Stomach (tissue), 9 donors: ENCODE data around the gene SOX6. TPM values are rescaled to one million over a fixed set of nuclear protein-coding genes. Genes with fewer than 3 reads are reported as not detected.

Source experiments
- DNase-seq, 2 donors: peaks; one replicate each; pipeline versions ENCODE4 v3.0.0 to v3.0.0-alpha.2; 2013 to 2019
- H3K27ac ChIP-seq, 5 donors: fragments of 200-600 bp in 4 of 5; sonication (generic) in 4 of 5; one replicate each; pipeline ENCODE4 v1.5.1; 2013 to 2019; ENCODE audit warnings: mild to moderate bottlenecking in 1 of 5, moderate library complexity in 1 of 5
- H3K27me3 ChIP-seq, 3 donors: fragments of 200-600 bp; sonication (generic); one replicate each; pipeline ENCODE4 v1.5.1; 2017 to 2019; ENCODE audit warnings: mixed run types in 1 of 3
- H3K36me3 ChIP-seq, 4 donors: fragments of 200-600 bp; sonication (generic); 1 replicate in 3 of 4; 2 replicates in 1 of 4; pipeline ENCODE4 v1.5.1; 2016 to 2019
- H3K4me1 ChIP-seq, 4 donors: fragments of 200-600 bp; sonication (generic); one replicate each; pipeline ENCODE4 v1.5.1; 2016 to 2019
- H3K4me3 ChIP-seq, 4 donors: fragments of 200-600 bp; sonication (generic) in 3 of 4; one replicate each; pipeline ENCODE4 v1.5.1; 2016 to 2019; ENCODE audit warnings: mild to moderate bottlenecking in 1 of 4
- H3K9me3 ChIP-seq, 4 donors: fragments of 200-600 bp; sonication (generic); one replicate each; pipeline ENCODE4 v1.5.1; 2016 to 2019
- CTCF ChIP-seq, 7 experiments: fragments of 450-650 bp in 4 of 7; fragments of 200-600 bp in 3 of 7; sonication (generic) in 3 of 7; IDR thresholded peaks; one replicate each; pipeline ENCODE4 v1.5.1; 2016 to 2019; ENCODE audit warnings: antibody characterized with exemption in 7 of 7, control low read depth in 2 of 7, mild to moderate bottlenecking in 1 of 7
- EP300 ChIP-seq: sonication (generic); formaldehyde crosslinking; IDR thresholded peaks from one replicate; pipeline ENCODE4 v1.6.1; 2017; ENCODE audit warnings: antibody characterized with exemption
- POLR2A ChIP-seq, 4 donors: fragments of 450-650 bp; IDR thresholded peaks; one replicate each; pipeline ENCODE4 v1.6.1; 2016; ENCODE audit warnings: antibody characterized with exemption in 4 of 4, control low read depth in 2 of 4, mild to moderate bottlenecking in 1 of 4, moderate library complexity in 1 of 4
- POLR2AphosphoS5 ChIP-seq, 3 donors: sonication (generic); formaldehyde crosslinking; IDR thresholded peaks; one replicate each; pipeline ENCODE4 v1.6.1; 2016; ENCODE audit warnings: antibody characterized with exemption in 3 of 3
- WGBS, 5 donors: extraction: QIAGEN DNeasy Blood & Tissue Kit in 3 of 5; methylation state at CpG; one replicate each; pipeline versions ENCODE4 v1.1.5 to v1.1.7; 2013 to 2018; 5-methylcytosine and 5-hydroxymethylcytosine counted together
- intact Hi-C: fragments of 100-400 bp; cut with DNase I; formaldehyde crosslinking; loops from one replicate; pipeline ENCODE4 v1.15.1; 2023; ENCODE audit warnings: low total_unique reads
- polyA plus RNA-seq, 3 donors: library from polyadenylated mRNA; stranded (reverse); fragments of 200-250 nt; gene quantifications; one replicate each; pipeline ENCODE4 v1.2.3, GENCODE V29; 2013
- total RNA-seq, 5 donors: library from RNA; depleted of rRNA; stranded (reverse); fragments of >200 nt; gene quantifications; one replicate each; pipeline versions ENCODE4 v1.1.0 to v1.2.3, GENCODE V29; 2014 to 2016
- donor health status: healthy with polysubstance abuse.
- donor health status: Bipolar disorder and iron deficiency.
- donor health status: healthy.

Gene SOX6
- total and polyA plus RNA-seq, 8 donors, result 1.2 to 13.6 (median 4.5) TPM

DNA sequence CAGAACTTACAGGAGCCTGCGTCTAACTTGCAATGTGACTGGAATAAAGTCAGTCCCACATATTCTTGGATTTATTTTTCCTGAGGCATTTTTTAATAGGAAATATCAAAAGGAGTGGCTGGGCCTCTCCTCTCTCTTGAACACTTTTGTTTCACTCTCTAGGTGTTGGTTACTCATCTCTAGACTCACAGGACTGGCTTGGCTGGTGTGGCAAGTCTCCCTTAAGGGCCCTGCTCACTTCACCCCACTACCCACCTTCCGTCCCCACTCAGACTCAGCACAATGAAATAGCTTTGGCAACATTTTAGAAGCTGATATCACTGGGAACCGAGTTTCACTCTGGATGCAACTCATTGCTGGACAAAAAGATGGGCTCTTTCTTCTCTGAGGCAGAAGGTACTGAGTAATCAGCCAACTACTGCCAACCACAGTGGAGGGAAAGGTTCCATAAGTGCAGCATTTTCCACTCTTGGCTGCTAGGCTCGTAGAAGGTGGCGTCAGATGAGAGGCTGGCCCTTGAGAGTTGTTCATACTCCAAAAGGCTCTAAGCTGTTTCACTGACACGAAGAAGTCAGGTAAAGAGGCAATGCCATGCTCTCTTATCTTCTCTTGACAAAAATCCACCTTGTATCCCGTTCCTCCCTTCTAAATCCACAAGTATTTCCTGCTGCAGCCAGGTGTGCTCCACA is 390.6 kb downstream of the SOX6 start:
- Histone ChIP-seq H3K27me3 (no peaks in the 10 kb centered on the region), H3K4me1 (peaks cover 25 to 44% (median 33%) of the 10 kb centered on the region in 4 donors), H3K9me3 (no peaks in the 10 kb centered on the region), H3K27ac (peak overlapping the region in 1 of 5 donors; percentile 23), H3K4me3 (no peak overlapping the region), H3K36me3 (no peaks in the 10 kb centered on the region)
- TF ChIP-seq POLR2AphosphoS5 (IDR thresholded peaks at IDR 0.05), result no peak
- no peak for TF ChIP-seq CTCF (IDR thresholded peaks at IDR 0.05)
- TF ChIP-seq EP300, result no peak
- TF ChIP-seq POLR2A (IDR thresholded peaks at IDR 0.05), result no peak
- intact Hi-C loops, result no loop called here
- WGBS, 5 donors, result 71 to 86% (median 74%) methylated on average over 7 of the region's 7 CpGs
- peak in 1 of 2 donors; percentile 79 for DNase-seq

- Histone ChIP-seq H3K27ac (no peak overlapping the region), H3K36me3 (no peaks in the 10 kb centered on the region), H3K9me3 (no peaks in the 10 kb centered on the region), H3K4me3 (no peak overlapping the region), H3K4me1 (peaks cover 9 to 20% (median 13%) of the 10 kb centered on the region in 4 donors), H3K27me3 (no peaks in the 10 kb centered on the region)
- DNase-seq, result no peak
- no peak for TF ChIP-seq EP300
- intact Hi-C loops, result no loop called here
- 83 to 100% (median 96%) methylated on average over 1 of the region's 1 CpG for WGBS, 5 donors
These were observed 393.1 kb downstream of the SOX6 start for GRCh38 chr11:15963266-15963665.

DNA sequence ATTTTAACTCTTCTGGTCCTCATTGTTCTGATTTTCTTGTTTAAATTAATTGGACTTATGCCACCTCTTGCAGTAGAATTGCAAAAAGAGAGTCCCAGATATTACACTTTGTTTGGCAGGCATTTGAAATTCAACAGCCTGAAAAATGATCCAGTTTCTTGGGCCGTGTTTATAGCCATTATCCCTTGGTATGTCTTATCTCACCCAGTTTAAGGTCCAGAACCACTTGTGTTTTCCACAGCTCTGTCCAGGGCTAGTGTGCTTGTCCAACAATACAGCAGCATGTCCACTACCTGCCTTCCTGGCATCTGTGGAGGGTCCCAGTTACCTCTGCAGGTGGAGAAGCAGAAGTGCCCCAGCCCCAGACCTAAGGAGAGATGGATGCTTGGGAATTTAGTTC is 397.4 kb downstream of the SOX6 start:
- H3K36me3 ChIP-seq, result no peaks in the 10 kb centered on the region
- intact Hi-C loops, result no loop called here
- H3K27me3 ChIP-seq, result no peaks in the 10 kb centered on the region
- no peak overlapping the region for H3K27ac ChIP-seq
- no peak for DNase-seq
- H3K4me1 ChIP-seq, result no peaks in the 10 kb centered on the region
- TF ChIP-seq CTCF (IDR thresholded peaks at IDR 0.05), result no peak
- TF ChIP-seq POLR2A (IDR thresholded peaks at IDR 0.05), result no peak
- TF ChIP-seq POLR2AphosphoS5 (IDR thresholded peaks at IDR 0.05), result no peak
- no peak for TF ChIP-seq EP300
- no peak overlapping the region for H3K4me3 ChIP-seq
- H3K9me3 ChIP-seq, result no peaks in the 10 kb centered on the region
- WGBS, 5 donors, result 22 to 53% (median 40%) methylated on average over 1 of the region's 1 CpG

DNA sequence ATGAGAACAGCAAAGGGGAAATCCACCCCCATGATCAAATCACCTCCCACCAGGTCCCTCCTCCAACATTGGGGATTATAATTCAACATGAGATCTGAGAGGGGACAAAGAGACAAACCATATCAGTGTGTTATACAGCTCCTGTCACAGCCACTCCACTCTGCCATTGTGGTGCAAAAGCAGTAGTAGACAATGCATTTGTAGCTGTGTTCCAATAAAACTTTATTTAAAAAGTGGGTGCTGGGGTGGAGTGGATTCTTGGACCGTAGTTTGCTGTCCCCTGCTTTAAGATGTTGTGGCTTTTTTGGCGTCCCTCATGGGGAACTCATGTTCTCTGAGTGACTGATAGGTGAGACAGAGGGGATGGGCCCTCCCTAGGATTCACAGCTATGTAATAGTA is 399.1 kb downstream of the SOX6 start:
- no peak overlapping the region for H3K4me3 ChIP-seq
- H3K4me1 ChIP-seq, result no peaks in the 10 kb centered on the region
- intact Hi-C loops, result no loop called here
- TF ChIP-seq CTCF (IDR thresholded peaks at IDR 0.05), result no peak
- no peak for TF ChIP-seq POLR2A (IDR thresholded peaks at IDR 0.05)
- no peak for TF ChIP-seq POLR2AphosphoS5 (IDR thresholded peaks at IDR 0.05)
- no peak for TF ChIP-seq EP300
- WGBS, 5 donors, result 0 to 98% (median 92%) methylated on average over 2 of the region's 2 CpGs
- no peaks in the 10 kb centered on the region for H3K27me3 ChIP-seq
- no peak overlapping the region for H3K27ac ChIP-seq
- H3K9me3 ChIP-seq, result no peaks in the 10 kb centered on the region
- no peaks in the 10 kb centered on the region for H3K36me3 ChIP-seq
- DNase-seq, result no peak

GRCh38 chr11:15956302-15956701 is 400.0 kb downstream of the SOX6 start:
- intact Hi-C loops, result no loop called here
- DNase-seq, result no peak
- H3K9me3 ChIP-seq, result no peaks in the 10 kb centered on the region
- H3K4me3 ChIP-seq, result no peak overlapping the region
- H3K36me3 ChIP-seq, result no peaks in the 10 kb centered on the region
- no peak overlapping the region for H3K27ac ChIP-seq
- no peaks in the 10 kb centered on the region for H3K4me1 ChIP-seq
- 88 to 97% (median 95%) methylated on average over 3 of the region's 3 CpGs for WGBS, 5 donors
- no peaks in the 10 kb centered on the region for H3K27me3 ChIP-seq
- no peak for TF ChIP-seq POLR2A (IDR thresholded peaks at IDR 0.05)
- no peak for TF ChIP-seq POLR2AphosphoS5 (IDR thresholded peaks at IDR 0.05)
- no peak for TF ChIP-seq EP300
- no peak for TF ChIP-seq CTCF (IDR thresholded peaks at IDR 0.05)
